ENCODE data around the gene IVD. TPM values are rescaled to one million over a fixed set of nuclear protein-coding genes. Genes with fewer than 3 reads are reported as not detected.

The IVD gene
- total RNA-seq, 1 experiment from 2014 or later = 22.3 TPM

DNA sequence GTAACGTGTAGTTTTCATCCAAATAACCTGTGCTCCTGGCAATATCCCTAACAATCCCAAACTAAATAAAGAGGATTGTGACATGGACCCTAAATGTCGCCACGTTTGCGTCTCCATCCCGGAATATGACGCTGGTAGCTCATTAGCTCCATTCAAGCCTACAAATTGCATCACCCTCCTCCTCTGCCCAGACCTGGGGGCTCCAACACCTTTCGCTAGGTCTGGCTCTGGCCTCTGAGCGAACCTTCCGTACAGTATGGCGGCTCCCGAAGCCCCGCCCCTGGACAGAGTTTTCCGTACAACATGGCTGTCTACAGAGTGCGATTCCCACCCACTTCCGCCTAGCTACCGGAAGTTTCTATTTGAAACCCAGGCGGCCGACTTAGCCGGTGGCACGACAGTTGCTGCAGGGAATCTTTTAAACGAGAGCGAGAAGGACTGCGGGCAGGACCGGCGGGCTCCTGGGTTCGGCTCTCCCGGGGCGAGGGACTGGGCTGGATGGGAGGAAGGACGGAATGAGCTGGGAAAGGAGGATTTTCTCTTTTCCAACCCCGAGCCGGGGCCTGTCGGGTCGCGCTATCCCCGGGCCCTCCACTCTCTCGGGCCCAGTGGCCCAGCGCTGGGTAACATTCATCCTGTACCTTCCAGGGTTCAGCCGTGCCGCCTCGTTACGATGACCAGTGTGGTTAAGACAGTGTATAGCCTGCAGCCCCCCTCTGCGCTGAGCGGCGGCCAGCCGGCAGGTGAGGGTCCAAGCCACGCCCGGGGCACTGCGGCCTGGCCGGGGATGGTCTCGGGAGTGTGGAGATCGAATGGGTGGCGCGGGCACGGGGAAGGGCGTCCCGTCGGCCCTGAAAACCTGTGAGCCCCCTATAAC is 22.8 kb upstream of the IVD start, which contains the start of gene KNSTRN:
Gene KNSTRN (plus strand): TSS at position 142 of the 877 bp plus-strand sequence. CDS start 115 bp downstream, at position 257.
- DNase-seq (ENCODE audit: low read depth in 1 of 2, low spot score in 2 of 2) = peak; percentile 78 to 94
- H3K4me1 ChIP-seq (replicated peaks) = peaks cover 40% of the 10 kb centered on the region
- peaks cover 45% of the 10 kb centered on the region for H3K36me3 ChIP-seq
- no peaks in the 10 kb centered on the region for H3K9me3 ChIP-seq (replicated peaks)
- H3K27me3 ChIP-seq (replicated peaks) = no peaks in the 10 kb centered on the region
- H3K27ac ChIP-seq = peak within 1 kb of the TSS; percentile 67
- peak within 1 kb of the TSS; percentile 65 for H3K4me3 ChIP-seq

DNA sequence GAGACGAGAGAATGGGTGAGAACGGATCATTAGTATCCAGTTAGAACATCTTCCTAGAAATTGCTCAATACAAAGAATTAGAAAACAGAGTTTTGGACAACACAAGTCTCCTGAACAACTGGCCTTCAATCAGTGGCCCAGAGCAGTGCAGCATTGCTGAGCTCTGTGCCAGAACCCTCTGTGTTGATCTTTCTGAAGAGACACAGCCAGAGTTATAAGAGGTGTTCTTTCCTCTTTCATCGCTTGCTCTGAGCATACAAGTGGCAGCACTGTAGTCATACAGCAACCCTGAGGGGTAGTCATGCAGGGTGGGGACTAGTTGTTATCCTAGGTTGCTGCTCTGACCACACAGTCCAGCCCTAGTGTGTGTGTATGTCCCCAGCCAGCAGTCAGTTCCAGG is 19.1 kb upstream of the IVD start:
- Histone ChIP-seq H3K27me3 (replicated peaks) (no peaks in the 10 kb centered on the region), H3K27ac (no peak overlapping the region), H3K4me1 (replicated peaks) (peaks cover 15% of the 10 kb centered on the region), H3K9me3 (replicated peaks) (no peaks in the 10 kb centered on the region), H3K36me3 (peaks cover 81% of the 10 kb centered on the region), H3K4me3 (no peak overlapping the region)
- no peak for DNase-seq (ENCODE audit: low read depth in 1 of 2, low spot score in 2 of 2)

DNA sequence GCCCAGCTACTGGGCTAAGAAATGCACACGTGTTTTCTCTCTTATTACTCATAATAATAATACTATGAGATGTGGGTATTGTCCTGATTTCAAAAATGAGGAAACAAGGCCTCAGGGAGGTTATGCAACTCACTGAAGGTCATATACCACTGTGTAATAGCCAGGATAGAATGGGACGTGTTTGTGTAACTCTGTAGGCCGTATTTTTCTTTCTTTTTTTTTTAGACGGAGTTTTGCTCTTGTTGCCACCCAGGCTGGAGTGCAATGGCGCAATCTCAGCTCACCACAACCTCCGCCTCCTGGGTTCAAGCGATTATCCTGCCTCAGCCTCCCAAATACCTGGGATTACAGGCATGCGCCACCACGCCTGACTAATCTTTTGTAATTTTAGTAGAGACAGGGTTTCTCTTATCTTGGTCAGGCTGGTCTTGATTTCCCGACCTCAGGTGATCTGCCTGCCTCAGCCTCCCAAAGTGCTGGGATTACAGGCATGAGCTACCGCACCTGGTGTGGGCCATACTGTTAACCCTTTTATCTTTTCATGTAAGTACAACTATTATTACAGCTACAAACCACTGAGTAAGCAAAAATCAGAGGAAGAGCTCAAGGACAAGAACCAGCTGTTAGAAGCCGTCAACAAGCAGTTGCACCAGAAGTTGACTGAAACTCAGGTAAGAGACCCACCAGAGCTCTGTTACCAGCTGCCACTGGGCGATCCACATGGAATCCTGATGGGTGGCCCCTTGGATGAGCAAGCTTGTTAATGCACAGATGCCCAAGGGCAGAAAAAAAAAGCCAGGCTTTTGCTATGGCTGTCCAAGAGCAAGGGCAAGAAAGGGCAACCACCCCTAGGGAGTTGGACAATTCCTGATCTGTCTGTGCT is 16.4 kb upstream of the IVD start:
- Histone ChIP-seq H3K4me3 (no peak overlapping the region), H3K27ac (no peak overlapping the region), H3K4me1 (replicated peaks) (peaks cover 8% of the 10 kb centered on the region), H3K27me3 (replicated peaks) (no peaks in the 10 kb centered on the region), H3K9me3 (replicated peaks) (no peaks in the 10 kb centered on the region), H3K36me3 (peaks cover 98% of the 10 kb centered on the region)
- no peak for DNase-seq (ENCODE audit: low read depth in 1 of 2, low spot score in 2 of 2)

DNA sequence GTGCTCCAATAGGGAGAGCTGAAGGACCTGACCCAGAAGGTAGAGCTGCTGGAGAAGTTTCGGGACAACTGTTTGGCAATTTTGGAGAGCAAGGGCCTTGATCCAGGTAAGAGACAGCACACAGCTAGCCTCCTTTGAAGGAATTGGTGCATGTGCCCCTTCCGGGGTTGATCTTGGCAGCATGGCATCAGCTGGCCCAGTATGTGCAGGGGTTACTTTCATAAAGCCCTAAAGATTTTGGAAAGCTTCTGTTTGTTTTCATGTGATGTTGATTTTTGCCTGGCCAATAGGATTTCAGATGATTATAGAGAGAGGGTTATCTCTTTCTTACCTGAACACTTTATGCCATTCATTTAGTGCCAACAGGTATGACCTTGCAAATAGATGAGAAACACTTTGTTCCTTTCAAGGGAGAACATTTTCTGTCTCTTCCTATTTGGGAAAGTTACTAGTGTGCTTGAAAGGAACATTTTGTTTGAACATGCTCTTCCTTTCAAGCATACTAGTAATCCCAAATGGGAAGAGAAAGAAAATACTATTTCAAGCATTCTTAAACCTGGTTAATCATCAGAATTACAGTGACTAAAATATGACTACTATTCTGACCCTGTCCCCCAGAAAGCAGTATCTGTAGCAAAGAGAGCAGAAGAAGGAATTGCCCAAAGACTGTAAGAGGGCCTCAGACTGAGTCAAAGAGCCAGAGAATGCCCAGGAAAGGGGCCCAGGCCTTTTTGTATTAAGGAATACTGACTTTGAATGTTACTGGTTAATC is 15.6 kb upstream of the IVD start:
- Histone ChIP-seq H3K4me3 (no peak overlapping the region), H3K36me3 (peaks cover 99% of the 10 kb centered on the region), H3K4me1 (replicated peaks) (peaks cover 4% of the 10 kb centered on the region; the same call in 1 of the 2 replicates), H3K9me3 (replicated peaks) (no peaks in the 10 kb centered on the region), H3K27me3 (replicated peaks) (no peaks in the 10 kb centered on the region), H3K27ac (no peak overlapping the region)
- no peak for DNase-seq (ENCODE audit: low read depth in 1 of 2, low spot score in 2 of 2)

DNA sequence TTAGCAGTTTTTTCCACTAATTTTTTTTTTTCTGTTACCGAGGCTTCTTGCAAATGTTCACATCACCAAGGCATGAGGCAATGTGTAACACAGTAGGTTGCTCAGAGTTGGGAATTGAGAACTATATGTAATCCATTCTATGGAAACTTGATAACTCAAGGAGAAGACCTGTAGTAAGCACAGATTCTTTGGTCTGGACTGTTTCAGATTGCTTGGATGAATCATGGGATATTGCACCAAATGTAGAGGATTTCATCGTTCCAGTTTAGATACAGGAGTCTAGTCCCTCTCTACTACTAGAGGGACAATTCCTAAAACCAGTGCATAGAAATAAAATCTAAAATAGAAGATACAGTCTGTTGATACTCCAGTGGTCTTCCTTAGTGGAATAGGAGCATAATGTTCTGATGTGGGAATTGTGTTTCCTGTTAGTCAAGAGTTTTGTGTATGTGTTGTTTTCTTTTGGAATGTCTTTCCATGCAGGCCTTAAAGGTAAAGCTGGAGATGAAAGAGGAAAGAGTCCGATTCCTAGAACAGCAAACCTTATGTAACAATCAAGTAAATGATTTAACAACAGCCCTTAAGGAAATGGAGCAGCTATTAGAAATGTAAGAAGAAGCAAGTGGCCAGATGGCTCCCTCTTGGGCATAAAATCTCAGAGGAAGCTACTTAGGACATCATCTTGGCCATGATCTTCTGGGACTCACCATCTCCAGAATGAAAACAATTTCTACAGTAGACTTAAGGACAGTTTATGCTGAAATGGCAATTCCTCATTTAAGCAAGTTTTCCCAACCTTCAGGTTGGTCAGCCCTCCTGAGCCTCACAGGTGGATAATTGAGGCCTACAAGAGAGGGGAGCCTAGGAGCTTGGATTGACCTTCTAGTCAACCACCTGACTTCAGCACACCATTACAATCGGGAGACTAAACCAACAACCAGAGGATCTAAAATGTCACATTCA is 12.3 kb upstream of the IVD start:
- Histone ChIP-seq H3K27ac (no peak overlapping the region), H3K27me3 (replicated peaks) (no peaks in the 10 kb centered on the region), H3K9me3 (replicated peaks) (no peaks in the 10 kb centered on the region), H3K4me1 (replicated peaks) (no peaks in the 10 kb centered on the region), H3K36me3 (peaks cover 76% of the 10 kb centered on the region), H3K4me3 (no peak overlapping the region)
- DNase-seq (ENCODE audit: low read depth in 1 of 2, low spot score in 2 of 2) = no peak

DNA sequence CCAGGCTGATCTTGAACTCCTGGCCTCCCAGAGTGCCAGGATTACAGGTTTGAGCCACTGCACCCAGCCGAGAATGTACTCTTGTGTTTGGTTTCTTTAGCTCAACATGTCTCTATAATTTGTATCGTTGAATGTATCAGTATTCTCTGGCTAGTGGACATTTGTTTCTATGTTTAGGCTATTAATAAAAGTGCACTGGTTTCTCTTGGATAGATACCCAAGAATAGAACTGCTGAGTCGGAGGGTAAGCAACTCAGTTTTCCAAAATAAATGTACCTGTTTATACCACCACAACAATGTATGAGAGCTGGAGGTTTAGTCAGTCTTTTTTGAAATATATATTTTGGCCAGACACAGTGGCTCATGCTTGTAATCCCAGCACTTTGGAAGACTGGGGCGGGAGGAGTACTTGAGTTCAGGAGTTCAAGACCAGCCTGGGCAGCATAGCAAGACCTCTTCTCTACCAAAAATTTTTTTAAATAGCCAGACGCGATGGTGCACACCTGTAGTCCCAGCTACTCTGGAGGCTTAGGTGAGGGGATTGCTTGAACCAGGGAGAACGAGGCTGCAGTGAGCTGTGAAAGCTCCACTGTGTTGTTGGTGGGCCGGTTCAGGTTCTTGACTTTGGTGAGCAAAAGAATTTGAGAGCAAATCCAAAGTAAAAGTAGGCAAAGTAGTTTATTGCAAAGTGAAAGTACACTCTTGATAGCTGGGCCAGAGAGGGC is 7.7 kb upstream of the IVD start:
- DNase-seq (ENCODE audit: low read depth in 1 of 2, low spot score in 2 of 2) = no peak

DNA sequence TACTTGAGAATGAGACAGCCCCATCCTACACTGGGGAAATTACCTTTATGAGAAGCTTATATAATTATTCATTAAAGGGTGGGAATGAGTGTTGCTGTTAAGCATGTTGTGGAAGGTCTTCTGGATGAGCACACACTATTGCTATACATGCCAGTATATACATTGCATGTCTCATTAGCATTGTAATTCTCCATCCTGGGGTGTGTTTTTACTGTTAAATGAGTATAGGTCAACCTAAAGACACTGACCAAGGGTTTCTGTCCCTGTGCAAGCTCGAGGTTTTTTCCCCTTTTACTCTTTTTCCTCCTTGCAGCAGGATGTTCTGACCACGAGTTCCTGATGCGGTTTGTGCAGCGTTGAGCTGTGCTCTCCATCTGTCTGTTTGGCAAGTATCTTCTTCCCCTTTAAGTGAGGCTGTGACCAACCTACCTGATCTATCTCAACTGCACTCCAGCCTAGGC is 7.2 kb upstream of the IVD start:
- Histone ChIP-seq H3K27me3 (replicated peaks) (no peaks in the 10 kb centered on the region), H3K9me3 (replicated peaks) (no peaks in the 10 kb centered on the region), H3K4me3 (no peak overlapping the region), H3K27ac (no peak overlapping the region), H3K36me3 (peaks cover 24% of the 10 kb centered on the region), H3K4me1 (replicated peaks) (no peaks in the 10 kb centered on the region)
- DNase-seq (ENCODE audit: low read depth in 1 of 2, low spot score in 2 of 2) = no peak

More for the DNA sequence above, 7.7 kb upstream of the IVD start:
- Histone ChIP-seq H3K9me3 (replicated peaks) (no peaks in the 10 kb centered on the region), H3K27ac (no peak overlapping the region), H3K36me3 (peaks cover 30% of the 10 kb centered on the region), H3K27me3 (replicated peaks) (no peaks in the 10 kb centered on the region), H3K4me3 (no peak overlapping the region), H3K4me1 (replicated peaks) (no peaks in the 10 kb centered on the region)

DNA sequence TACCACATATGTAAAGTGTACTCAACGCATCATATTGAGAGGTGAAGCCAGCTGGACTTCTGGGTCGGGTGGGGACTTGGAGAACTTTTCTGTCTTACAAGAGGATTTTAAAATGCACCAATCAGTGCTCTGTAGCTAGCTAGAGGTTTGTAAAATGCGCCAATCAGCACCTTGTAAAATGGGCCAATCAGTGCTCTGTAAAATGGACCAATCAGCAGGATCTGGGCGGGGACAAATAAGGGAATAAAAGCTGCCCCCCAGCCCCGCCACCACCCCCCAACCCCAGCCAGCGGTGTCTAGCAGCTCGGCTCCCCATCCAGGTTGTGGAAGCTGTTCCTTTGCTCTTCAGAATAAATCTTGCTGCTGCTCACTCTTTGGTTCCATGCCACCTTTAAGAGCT is 6.2 kb upstream of the IVD start:
- H3K27me3 ChIP-seq (replicated peaks) = no peaks in the 10 kb centered on the region
- H3K4me3 ChIP-seq = no peak overlapping the region
- H3K36me3 ChIP-seq = peaks cover 15% of the 10 kb centered on the region
- H3K9me3 ChIP-seq (replicated peaks) = no peaks in the 10 kb centered on the region
- no peak overlapping the region for H3K27ac ChIP-seq
- H3K4me1 ChIP-seq (replicated peaks) = no peaks in the 10 kb centered on the region
- DNase-seq (ENCODE audit: low read depth in 1 of 2, low spot score in 2 of 2) = no peak

DNA sequence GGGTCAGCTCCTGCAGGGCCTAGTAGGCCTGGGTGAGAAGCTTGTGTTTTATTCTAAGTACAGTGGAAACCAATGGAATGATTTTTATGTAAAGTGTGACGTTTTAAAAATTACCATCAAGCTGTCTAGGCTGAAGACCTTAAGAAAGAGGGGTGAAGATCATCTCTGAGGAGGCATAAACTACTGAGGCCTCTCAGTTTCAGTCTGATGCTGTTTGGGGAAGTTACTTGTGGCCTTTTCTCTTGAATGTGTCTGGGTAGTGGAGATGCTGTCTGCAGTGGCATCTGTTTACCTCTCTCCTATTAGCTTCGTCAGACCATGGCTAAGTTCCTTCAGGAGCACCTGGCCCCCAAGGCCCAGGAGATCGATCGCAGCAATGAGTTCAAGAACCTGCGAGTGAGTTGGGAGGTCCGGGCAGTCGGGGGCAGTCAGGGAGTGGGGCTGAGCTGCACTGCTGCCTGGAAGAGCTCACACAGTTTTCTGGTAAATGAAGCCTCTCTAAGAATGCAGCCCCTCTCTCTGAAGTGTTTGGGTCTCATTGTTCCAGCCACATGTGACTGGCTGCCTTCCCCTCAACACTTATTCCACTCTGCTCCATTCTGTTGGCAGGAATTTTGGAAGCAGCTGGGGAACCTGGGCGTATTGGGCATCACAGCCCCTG is 1.9 kb downstream of the IVD start:
- H3K27ac ChIP-seq = no peak overlapping the region
- H3K9me3 ChIP-seq (replicated peaks) = no peaks in the 10 kb centered on the region
- DNase-seq (ENCODE audit: low read depth in 1 of 2, low spot score in 2 of 2) = no peak
- H3K27me3 ChIP-seq (replicated peaks) = no peaks in the 10 kb centered on the region
- no peak overlapping the region for H3K4me3 ChIP-seq
- H3K4me1 ChIP-seq (replicated peaks) = peaks cover 13% of the 10 kb centered on the region
- H3K36me3 ChIP-seq = peaks cover 54% of the 10 kb centered on the region

DNA sequence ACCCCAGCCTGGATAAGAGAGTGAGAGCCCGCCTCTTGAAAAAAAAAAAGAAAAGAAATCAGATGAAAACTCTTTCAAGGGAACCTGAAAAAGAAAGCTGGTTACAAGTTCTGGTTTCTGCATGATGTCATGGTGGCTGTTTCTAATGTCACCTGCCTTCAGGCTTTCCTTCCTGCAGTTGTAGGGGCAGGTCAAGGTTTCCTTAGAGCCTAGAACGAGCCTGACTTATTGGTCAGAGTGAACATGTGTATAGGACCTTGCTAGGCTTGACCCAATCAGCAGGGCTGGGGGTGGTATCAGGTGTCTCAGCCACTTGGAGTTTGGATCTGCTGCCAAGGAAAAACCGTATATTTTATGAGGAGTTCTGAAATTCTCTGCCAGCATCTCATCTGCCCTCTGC is 3.8 kb downstream of the IVD start:
- H3K4me3 ChIP-seq = no peak overlapping the region
- H3K4me1 ChIP-seq (replicated peaks) = peaks cover 13% of the 10 kb centered on the region
- H3K9me3 ChIP-seq (replicated peaks) = no peaks in the 10 kb centered on the region
- H3K27ac ChIP-seq = no peak overlapping the region
- H3K27me3 ChIP-seq (replicated peaks) = no peaks in the 10 kb centered on the region
- peaks cover 71% of the 10 kb centered on the region for H3K36me3 ChIP-seq
- no peak for DNase-seq (ENCODE audit: low read depth in 1 of 2, low spot score in 2 of 2)

DNA sequence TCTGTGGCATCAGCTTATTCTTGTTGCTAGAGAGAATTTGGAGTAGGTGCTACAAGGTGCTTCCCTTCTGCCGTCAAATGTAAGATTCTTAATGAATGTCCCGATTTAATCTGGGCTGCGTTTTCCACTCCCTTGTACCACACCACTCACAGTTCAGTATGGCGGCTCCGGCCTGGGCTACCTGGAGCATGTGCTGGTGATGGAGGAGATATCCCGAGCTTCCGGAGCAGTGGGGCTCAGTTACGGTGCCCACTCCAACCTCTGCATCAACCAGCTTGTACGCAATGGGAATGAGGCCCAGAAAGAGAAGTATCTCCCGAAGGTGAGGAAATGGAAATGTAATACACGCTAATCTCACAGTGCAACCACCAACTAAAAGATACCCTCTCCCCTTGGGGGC is 4.9 kb downstream of the IVD start:
- H3K9me3 ChIP-seq (replicated peaks) = no peaks in the 10 kb centered on the region
- no peak for DNase-seq (ENCODE audit: low read depth in 1 of 2, low spot score in 2 of 2)
- peaks cover 6% of the 10 kb centered on the region; the same call in 1 of the 2 replicates for H3K4me1 ChIP-seq (replicated peaks)
- no peaks in the 10 kb centered on the region for H3K27me3 ChIP-seq (replicated peaks)
- H3K36me3 ChIP-seq = peaks cover 82% of the 10 kb centered on the region
- H3K27ac ChIP-seq = no peak overlapping the region
- H3K4me3 ChIP-seq = no peak overlapping the region

Data from SJSA1 (cell line).